NCI-H460 (cell line): ENCODE results near the gene SMG6. TPM values are rescaled to one million over a fixed set of nuclear protein-coding genes. Genes with fewer than 3 reads are reported as not detected.
"Not testable (repeated sequence)": the region's sequence is repeated elsewhere in the genome, so short reads cannot be mapped to it uniquely, and the experiment has no call there.

Experiments
- DNase-seq: peaks from one replicate; pipeline ENCODE4 v3.0.0-alpha.2; 2016; ENCODE audit warnings: low read depth; ENCODE audit errors: extremely low read depth
- total RNA-seq: library from RNA; depleted of rRNA; stranded (reverse); fragments of >200 nt; shearing (Covaris generic); gene quantifications from 2 replicates; pipeline ENCODE4 v1.2.3, GENCODE V29; 2014

SMG6 gene
- total RNA-seq, 1 experiment from 2014 or later = 7.2 TPM

DNA sequence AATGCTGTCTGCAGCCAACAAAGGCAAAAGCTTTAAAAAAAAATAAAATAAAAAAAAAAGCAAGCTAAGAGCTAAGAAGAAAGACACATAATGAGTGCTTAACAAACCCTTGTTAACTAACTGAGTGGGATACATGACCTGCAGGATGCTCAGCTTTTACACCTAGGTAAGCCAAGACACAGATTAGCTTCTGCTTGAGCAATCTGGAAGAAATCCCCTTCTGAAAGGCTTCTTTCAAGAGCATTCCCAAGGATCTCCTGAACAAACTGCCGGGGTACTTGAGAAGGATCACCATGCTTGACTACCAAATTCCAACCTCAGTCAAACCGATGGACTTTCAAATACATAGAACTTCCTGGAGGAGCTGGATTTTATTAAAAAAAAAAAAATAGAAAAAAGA, 92.9 kb downstream of the SMG6 start:
- no peak for DNase-seq

DNA sequence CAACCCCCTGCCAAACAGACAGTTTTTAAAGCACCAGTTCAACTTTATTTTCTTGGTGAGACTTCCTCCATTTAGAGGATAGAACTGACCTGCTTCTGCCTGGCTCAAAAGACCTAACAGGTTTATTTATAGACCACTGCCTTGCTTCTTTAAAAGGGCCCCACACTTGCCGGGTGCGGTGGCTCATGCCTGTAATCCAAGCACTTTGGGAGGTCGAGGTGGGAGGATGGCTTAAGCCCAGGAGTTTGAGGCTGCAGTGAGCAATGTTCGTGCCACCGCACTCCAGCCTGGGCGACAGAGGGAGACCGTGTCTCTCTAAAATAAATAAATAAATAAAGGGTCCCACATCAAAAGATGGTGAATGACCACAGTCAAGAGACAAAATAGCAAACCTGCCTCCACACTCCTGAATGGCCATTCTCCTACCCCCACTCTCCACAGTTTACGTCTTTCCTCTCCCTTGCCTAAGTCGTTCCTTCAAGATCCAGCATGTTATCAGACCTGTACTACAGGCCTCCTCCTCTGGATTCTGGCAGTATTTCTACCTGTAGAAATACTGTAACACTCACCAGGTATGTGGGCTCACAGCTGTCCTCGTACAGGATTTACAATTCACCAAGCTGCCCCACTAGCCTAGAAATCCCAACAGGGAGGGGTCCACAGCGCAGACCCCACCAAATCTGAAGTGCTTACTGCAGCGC, 95.6 kb downstream of the SMG6 start:
- DNase-seq = no peak

DNA sequence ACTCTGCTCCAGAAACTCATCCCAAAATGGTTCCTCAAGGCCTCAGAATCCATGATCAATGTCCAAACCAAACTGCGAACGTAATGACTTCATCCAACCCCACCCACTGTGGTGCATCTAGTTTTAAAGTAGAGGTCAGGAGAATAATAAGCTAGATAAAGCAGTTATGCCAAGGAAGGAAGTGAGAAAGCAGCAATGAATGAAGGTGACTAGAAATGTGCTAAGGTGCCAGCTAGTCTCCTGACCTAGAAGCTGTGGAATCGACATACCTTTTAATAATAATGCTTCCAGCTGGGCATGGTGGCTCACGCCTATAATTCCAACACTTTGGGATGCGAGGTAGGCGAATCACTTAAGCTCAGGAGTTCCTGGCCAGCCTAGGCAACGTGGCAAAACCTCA, 99.2 kb downstream of the SMG6 start:
- DNase-seq = no peak

DNA sequence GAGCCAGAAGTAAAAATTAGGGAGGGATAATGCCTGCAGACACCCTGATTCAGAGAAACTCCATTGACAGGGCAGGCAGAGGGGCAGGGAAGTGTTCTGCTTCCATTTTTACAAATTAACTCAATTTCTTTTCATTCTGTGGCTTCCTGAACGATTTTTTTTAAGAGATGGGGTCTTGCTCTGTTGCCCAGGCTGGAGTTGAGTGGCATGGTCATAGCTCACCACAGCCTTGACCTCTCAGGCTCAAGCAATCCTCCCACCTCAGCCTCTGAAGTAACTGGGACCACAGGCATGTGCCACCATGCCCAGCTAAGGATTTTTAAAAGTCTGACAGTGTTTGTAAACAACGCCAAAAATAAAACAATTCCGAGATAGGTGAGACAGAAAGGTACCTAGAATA, 99.8 kb downstream of the SMG6 start:
- no peak for DNase-seq

DNA sequence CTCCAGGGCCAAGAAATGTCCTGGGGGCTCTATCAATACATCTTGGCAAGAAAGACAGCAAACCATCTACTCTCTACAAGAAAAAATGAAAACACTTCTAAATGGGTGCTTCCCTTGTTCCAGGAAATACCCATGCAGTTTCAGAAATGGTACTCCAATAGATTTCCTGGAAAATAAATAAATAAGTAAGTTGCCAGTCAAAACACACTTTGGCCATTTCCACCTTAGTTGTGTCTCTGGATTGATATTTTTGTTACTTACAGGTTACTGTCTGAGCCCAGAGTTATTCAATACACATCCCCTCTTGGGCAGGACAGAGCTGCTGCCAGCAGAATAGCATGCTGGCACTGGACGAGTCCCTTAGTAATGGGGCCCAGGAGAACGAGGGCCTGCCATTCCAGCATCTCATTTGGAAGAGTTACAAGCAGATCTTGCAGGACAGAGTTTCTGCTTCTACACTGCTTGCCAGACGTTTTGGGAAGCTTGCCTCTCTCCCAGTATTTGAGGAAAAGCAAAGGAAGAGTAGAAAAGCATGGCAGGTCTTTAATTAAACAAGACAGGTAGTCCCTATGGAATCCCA, 100.5 kb downstream of the SMG6 start:
- DNase-seq = no peak

DNA sequence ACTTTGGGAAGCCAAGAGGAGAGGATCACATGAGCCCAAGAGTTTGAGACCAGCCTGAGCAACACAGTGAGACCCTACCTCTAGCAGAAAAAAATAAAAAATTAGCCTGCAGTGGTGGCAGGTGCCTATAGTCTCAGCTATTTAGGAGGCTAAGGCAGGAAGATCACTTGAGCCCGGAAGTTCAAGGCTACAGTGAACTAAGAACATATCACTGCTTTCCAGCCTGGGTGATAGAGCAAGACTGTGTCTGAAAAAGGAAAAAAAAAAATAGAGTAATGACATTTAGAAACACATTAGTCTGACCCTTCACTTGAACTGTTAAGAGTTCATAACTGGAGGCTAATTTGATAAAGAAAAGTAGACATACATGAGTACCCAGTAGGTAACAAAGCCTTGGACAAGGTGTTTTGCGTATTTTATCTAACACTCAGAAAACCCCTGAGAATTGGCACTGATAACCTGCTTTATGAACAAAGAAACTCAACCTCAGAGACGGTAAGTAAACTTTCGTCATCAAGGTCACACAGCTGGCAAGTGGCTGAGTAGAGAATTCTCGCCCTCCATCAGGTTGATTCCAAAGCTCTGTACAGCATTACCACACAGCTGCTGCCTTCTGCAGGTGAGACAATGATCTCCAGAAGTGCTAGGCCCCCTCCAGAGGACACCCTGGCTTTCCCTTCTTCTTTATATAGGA, 101.1 kb downstream of the SMG6 start:
- DNase-seq = no peak

DNA sequence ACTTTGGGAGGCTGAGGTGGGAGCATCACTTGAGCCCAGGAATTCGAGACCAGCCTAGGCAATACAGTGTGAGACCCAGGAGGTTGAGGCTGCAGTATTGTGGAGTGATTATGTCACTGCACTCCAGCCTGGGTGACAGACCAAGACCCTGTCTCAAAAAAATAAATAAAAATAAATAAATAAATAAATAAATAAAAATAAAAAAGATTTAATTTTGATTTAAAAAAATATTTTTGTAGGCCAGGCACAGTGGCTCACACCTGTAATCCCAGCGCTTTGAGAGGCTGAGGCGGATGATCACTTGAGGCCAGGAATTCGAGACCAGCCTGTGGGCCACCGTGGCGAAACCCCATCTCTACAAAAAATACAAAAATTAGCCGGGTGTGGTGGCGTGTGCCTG, 104.2 kb downstream of the SMG6 start:
- not testable (repeated sequence) for DNase-seq

DNA sequence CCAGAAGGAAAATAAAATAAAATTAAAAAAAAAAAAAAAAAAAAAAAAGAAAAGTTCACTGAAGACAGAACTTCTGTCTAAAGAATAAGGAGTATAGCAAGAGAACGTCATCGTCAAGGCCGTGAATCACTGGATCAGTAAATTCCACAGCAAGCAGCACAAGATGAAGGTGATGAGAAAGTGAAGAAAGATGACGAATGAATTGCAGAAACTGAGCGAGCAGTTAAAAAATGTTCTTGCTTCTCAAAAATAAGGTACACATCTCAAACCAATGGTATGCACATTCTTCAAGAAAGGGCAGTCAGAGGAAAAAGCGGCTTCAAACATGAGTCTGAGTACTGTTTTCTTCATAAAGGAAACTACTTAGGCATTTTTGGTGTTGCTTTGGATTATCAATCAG, 104.7 kb downstream of the SMG6 start:
- DNase-seq = no peak

DNA sequence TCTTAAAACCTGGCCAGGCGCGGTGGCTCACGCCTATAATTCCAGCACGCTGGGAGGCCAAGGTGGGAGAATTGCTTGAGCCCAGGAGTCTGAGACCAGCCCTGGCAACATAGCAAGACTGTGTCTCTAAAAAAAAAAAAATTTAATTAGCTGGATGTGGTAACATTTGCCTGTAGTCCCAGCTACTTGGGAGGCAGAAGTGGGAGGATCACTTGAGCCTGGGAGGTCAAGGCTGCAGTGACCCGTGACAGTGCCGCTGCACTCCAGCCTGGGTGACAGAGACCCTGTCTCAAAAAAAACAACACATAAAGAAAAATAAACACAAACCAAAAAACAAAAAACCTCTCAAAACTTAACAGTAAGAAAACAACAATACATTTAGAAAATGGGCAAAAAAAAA, 106.3 kb downstream of the SMG6 start:
- no peak for DNase-seq

DNA sequence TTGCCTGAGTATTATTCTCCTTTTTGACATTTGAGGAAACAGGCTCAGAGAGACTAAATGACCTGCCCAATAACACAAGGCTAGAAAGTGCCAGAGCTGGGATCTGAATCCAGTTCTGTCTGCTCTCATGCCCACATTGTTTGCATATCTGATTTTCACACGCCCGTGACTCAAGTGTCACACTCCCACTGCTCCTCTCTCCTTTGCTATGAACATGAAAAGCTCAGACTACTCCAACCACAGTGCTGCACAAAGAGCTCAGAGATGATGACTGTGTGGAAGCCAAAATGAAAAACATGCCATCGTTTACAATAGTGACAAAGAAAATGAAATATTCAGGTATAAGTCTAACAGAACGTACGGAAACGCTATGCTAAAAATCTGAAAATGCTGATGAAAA, 107.9 kb downstream of the SMG6 start:
- no peak for DNase-seq

DNA sequence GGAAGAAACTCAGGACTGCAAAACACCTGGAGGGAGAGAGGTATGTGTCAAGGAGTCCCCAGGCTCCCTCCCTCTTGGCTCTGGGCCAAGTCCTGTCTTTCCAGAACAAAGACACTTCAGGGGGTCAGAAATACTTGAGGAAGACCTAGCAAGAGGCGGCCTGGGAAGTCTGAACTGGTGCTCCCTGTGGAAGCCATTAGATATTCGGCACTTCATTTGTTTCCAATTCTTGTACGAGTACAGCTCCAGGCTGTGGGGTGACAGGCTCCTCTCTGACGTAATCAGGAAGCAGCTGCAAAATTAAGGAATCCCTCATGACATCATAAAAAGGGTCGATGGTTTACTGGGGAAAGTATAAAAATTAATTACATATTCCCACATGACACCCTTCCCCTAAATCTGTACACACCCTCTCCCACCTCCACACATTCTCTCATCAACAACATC, 108.7 kb downstream of the SMG6 start:
- DNase-seq = no peak

DNA sequence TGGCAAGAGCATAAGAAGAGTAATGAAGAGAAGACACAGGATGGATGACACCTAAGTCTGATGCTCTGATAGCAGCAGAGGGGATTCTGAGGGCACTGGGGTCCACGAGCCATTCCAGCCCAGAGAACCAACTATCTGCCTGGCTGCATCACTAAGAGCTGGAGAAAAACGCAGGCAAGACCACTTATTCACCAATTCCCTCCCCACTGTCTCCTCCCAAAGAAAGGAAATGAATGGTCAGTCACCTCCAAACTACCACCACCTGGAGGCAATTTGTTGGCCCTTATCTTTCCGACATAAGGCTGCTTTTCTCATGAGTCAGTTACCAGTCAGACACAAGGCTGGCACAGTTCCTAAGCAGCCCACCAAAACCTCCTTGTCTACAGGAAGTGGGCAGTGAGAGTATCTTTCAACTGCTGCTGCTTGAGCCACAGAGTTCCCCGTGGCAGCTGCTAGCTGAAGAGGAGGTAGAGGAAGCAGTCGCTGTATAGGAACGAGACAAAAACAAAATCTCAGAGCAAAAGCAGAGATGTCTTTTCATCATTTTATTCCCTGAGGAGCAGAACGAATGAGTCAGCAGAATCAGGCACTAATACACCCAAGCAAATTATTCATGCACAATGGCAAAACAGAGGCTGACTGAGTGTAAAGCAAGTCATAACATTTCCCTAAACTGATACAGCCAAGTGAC, 111.1 kb downstream of the SMG6 start:
- DNase-seq = peak; percentile 8

DNA sequence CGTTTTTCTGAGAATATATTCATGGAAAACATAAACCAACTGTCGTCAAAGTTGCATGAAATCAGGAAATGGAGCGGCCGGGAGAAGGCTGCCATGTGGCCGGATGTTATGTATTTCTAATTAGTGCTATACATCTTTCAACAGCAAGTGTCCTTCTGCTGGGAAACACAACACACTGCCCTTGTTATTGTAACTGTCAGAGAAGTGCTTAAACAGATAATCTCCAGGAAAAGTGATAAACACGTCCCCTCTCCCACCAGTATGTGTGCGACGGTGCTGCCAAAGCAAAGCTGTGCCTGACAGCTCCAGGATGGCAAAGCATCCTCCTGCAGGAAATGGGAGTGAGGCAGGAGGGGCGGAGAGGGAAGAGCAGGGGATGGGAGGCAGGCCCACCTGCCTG, 111.8 kb downstream of the SMG6 start:
- no peak for DNase-seq

DNA sequence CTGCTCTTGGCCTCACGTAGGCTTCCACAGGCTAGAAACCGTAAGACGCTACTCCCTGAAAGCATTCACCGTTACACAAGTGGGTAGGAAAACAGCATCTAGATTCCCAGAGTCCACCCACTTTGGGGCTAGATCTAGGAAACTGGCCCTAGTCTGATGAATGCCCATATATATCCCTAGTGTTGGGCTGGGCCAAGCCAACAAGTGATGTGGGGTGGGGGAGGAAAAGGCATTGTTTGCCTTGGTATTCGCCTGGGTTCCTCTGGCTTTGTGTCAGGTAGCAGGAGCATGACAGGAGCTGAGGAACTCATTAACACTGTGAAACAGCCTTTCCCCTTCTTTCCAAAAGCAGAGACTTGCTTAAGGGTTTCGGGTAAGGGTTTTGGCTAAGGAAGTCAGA, 112.4 kb downstream of the SMG6 start:
- DNase-seq = no peak

DNA sequence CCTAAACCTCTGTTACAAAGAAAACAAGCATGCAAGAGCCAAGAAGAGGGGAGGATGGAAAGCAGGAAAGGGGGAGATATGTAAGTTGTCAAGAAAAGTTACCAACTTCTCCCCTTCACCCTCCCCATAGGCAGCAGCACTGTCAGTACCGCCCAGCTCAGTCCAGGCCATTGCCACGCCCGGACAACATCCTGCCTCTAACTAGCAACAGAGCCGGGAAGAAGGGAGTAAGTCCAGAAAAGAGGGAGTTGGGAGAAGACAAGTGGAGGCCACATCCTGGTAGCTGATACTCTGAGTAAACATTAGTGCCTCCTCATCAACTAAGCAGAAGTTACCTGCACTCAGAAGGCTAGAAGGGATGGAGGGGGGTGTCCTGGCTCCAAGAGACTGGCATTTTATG, 113.6 kb downstream of the SMG6 start:
- no peak for DNase-seq

DNA sequence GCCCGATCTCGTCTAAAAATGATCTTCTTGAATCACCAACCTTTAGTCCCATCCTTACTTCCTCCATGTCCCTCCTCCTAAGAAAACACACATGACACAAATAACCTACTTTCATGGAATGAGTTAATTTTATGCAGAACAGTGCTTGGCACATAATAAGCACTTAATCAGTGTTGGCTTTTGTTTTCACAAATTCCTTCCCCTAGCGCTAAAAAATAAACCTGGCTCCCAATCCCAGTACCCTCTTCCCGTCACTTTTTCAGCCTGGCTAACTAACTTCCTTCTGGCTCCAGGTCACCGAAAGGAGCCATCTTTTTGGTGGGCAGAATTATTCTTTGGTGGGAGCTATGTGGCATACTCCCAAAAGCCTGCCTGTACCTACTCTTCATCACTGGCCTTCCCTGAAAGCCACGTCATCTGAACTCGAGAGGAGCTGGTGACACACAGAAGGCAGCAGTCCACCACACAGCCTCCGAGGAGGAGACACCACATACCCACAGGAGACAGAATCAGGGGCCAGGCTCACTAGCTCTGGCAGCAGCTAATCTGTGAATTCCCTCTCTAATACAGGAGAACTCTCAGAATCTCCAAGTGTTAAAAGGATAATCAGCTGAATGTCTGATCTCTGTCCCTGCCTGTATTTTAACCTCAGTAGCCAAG, 114.5 kb downstream of the SMG6 start:
- no peak for DNase-seq

DNA sequence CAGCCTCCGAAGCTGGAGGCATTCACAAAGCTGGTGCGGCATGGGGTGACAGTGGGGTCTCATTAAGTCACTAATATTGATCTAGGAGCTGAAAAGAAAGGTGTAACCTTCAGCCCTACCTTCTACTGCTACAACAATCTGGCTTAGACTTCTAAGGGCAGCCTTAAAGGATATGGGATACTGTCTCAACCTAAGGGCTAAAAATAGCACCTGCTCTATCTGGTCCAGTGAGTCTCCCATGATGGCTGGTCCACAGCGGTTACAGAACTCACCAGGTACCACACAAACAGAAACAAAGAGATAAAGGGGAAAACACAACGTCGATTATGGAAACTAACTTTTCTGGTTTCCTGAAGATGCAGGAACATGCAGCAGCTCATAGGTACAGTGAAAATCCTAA, 115.8 kb downstream of the SMG6 start:
- no peak for DNase-seq

DNA sequence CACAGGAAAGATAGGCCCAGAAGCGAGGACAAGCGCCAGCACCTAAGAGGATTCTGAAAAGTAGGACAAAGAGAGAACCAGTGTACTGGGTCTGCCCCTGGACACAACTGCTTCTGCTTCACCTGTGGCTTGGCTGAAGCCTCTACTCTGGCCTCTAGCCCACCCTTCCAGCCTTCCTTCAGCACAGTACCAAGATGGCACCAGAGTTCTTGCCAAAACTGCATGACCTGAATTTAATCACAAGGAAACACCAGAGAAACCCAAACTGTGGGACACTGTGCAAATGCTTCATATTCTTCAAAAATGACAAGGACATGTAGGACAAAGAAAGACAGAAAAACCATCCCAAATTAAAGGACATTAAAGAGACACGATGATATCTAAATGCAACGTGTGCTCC, 116.6 kb downstream of the SMG6 start:
- no peak for DNase-seq

DNA sequence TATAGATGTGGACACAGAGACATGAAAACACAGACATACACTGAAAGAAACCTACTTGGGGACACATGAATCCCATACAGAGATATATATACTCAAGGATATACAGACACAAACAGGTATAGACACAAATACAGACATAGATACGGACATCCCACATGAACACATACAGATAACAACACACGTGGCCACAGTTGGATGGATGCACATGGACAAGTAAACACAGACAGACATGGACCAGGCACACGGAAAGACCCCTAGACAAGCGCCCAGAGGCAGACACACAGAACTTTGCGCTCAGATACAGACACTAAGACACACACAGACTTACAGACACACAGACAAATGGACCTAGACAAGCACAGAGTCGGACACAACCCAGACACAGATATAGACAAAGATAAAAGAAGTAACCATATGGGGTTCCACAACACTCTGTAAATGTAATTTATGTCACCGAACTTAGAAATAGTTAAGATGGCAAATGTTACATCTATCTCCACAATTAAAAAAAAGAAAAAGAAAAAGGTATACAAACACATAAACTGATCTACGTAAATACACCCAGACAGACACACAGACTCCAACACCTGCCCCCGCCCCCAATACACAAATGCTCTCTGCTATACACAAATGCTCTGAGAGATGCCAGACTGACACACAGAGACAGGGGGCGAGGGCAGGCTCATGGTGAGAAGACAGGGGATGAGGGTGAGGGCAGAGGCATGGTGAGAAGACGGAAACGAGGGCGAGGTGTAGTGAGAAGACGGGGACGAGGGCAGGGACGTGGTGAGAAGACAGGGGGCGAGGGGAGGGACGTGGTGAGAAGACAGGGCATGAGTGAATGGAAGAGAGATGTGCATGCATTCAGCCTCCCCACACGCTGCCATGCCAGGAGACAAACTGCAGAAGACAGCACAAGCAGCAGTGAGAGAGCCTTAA, 118.3 kb downstream of the SMG6 start:
- no peak for DNase-seq

DNA sequence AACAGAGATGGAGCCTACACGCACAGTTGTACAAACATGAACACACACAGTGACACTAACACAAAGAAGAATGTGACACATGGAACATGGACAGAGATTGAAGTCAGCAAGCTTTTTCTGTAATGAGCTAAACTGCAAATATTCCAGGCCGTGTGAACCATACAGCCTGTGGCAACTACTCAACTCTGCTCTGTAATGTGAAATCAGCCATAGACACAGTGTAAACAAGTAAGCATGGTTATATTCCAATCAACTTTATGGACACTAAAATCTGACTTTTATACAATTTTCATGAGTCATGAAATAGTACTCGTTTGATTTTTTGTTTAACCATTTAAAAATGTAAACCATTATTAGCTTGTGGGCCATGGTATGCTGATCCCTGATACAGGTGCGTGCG, 120.2 kb downstream of the SMG6 start:
- no peak for DNase-seq
